ENCODE measurements around the gene VWA5A. TPM values are rescaled to one million over a fixed set of nuclear protein-coding genes. Genes with fewer than 3 reads are reported as not detected.

The VWA5A gene
- total and polyA plus RNA-seq, 9 of the 15 experiments (the other 6 are each of a cell fraction or from before 2014, with no cell fraction given) = 4.6 to 19.7 (median 6.9) TPM

- TF ChIP-seq UBTF (IDR thresholded peaks at IDR 0.05; ENCODE audit: borderline replicate concordance in 1 of 2, low read depth in 2 of 2, low read length in 2 of 2) = 0 out of 4 replicates have a peak, but pooled peaks have one; percentile 35 to 66
- no peak for TF ChIP-seq MCM5 (IDR thresholded peaks at IDR 0.05; ENCODE audit: low read depth)
- TF ChIP-seq HINFP (tag; conservative IDR thresholded peaks at IDR 0.05; ENCODE audit: low read depth) = 0 out of 2 replicates have a peak, but pooled peaks have one; percentile 12
- TF ChIP-seq CREM (IDR thresholded peaks at IDR 0.05; ENCODE audit: low read depth) = peak; percentile 35; the same call in 1 of the 2 replicates
- TF ChIP-seq SIRT6 (IDR thresholded peaks at IDR 0.05; ENCODE audit: low read depth, low read length) = no peak
- peak; percentile 60 to 72; a peak in 3 of 4 replicates for TF ChIP-seq MAZ (CRISPR knock-in tag; conservative IDR thresholded peaks at IDR 0.05 in 1 of 2, IDR thresholded peaks at IDR 0.05 in 1 of 2)
- peak; percentile 76 for TF ChIP-seq POLR2A (conservative IDR thresholded peaks at IDR 0.05)
- 0 out of 2 replicates have a peak, but pooled peaks have one; percentile 32 for TF ChIP-seq HCFC1 (IDR thresholded peaks at IDR 0.05; ENCODE audit: low read depth, low read length)
- TF ChIP-seq POLR2H (tag; IDR thresholded peaks at IDR 0.05; ENCODE audit: low read depth) = peak; percentile 91
- TF ChIP-seq MYNN (IDR thresholded peaks at IDR 0.05) = peak; percentile 89
- TF ChIP-seq MYNN (CRISPR knock-in tag; IDR thresholded peaks at IDR 0.05) = no peak
- TF ChIP-seq MNT (conservative IDR thresholded peaks at IDR 0.05) = peak in 1 of 2 experiments; percentile 44; a peak in 1 of 4 replicates
- TF ChIP-seq NFATC3 (IDR thresholded peaks at IDR 0.05) = peak; percentile 77; the same call in 1 of the 2 replicates
- TF ChIP-seq ELK1 (CRISPR knock-in tag; IDR thresholded peaks at IDR 0.05) = no peak
- TF ChIP-seq ATF3 (IDR thresholded peaks at IDR 0.05) = peak; percentile 82
- 0 out of 2 replicates have a peak, but pooled peaks have one; percentile 64 for TF ChIP-seq ATF3 (CRISPR knock-in tag; conservative IDR thresholded peaks at IDR 0.05)
- no peak for TF ChIP-seq ATF1 (CRISPR knock-in tag; IDR thresholded peaks at IDR 0.05)
- TF ChIP-seq ATF1 (tag; IDR thresholded peaks at IDR 0.05) = peak; percentile 70
These were observed at the start of gene VWA5A (continued) for GRCh38 chr11:124114942-124115781.

All from K562 (cell line).